ENCODE measurements around the gene KCND3.
"Not testable (repeated sequence)": the region's sequence is repeated elsewhere in the genome, so short reads cannot be mapped to it uniquely, and the experiment has no call there.

The KCND3 gene

DNA sequence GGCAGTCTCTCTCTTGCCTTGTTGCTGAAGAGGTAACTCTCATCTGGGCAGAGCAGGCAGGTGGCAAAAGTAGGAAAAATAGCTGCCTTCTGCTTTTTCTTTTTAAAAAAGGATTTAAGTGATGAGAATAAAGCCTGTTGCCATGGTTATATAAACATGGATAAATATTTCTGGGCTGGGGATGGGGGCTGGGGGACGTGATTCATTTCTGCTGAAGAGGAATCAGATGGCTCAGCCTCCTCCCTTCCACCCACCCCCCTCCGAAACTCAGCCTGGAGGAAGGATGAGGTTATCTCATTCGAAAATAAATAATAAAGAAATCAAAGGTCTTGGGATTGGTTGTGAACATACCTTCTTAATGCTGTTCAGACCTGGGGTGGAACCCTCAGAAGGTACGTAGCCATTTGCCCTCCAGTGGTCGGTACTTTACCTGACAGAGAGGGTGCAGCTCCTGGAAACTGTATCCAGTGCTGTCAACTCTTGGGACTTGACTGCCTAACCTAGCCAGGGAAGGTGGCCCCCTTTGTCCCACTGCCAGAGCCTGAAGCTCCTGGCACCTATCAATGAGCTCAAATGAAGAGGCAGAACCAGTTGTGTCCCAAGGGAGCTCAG, 246.4 kb downstream of the KCND3 start:
- no peak for TF ChIP-seq CTCF (IDR thresholded peaks at IDR 0.05; ENCODE audit: borderline replicate concordance, insufficient read depth, low read depth, low read length)
- H3K4me3 ChIP-seq (ENCODE audit: low read depth, low read length), result no peak overlapping the region

DNA sequence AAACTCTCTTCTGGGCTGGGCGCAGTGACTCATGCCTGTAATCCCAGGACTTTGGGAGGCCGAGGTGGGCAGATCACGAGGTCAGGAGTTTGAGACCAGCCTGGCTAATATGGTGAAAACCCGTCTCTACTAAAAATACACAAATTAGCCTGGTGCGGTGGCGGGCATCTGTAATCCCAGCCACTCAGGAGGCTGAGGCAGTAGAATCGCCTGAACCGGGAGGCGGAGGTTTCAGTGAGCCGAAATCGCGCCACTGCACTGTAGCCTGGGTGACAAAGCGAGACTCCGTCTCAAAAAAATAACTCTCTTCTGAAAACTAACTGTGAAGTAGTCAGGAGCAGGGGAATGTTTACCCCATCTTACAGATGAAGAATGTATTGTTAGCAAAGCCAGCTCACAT, 247.2 kb downstream of the KCND3 start:
- H3K4me3 ChIP-seq (ENCODE audit: low read depth, low read length), result not testable (repeated sequence)

GRCh38 chr1:111739925-111740765, 249.3 kb downstream of the KCND3 start:
- no peak for TF ChIP-seq CTCF (IDR thresholded peaks at IDR 0.05; ENCODE audit: borderline replicate concordance, insufficient read depth, low read depth, low read length)
- peak overlapping the region; percentile 52 for H3K4me3 ChIP-seq (ENCODE audit: low read depth, low read length)

GRCh38 chr1:111739194-111739924, 250.1 kb downstream of the KCND3 start, which contains the start of gene INKA2:
Gene INKA2, minus strand, starts transcription at chr1:111739395. Its CDS starts 153 bp downstream, at chr1:111739242.
- TF ChIP-seq CTCF (IDR thresholded peaks at IDR 0.05; ENCODE audit: borderline replicate concordance, insufficient read depth, low read depth, low read length), result no peak
- H3K4me3 ChIP-seq (ENCODE audit: low read depth, low read length), result peak within 1 kb of the TSS; percentile 52

DNA sequence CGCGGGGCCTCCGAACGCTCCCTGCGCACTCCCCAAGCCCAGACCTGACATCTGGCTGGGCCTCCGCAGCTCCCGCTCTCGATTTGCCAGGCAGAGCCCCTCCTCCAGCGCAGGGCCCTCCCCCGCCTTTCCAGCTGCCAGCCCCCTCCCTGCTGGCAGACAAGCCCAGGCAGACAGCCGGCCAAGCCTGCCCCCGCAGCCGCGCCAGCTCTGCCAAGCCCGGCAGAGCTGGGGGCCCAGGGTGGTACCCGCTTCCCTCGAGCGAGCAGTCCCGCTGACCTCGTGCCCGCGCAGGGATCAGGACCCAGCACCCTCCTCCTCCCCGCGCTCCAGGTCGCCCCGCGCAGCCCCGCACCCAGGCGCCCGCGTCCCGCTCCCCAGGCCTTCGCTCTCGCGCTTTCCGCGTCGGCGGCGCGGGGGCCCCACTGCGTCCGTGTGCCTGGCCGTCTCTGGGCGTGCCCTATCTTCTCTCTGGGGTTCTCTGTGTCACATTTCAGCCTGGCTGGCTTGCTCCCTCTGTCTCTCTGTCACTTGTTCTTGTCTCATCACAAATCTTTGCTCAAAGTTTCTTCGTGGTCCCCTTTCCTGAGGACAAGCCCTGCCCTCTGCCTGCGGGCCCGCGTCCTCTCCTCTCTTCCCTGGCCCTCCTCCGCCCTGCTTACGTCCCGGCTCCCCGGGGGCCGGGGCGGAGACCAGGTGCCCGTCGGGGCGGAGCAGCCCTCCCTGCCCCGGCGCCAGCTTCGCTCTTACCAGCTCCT, 250.9 kb downstream of the KCND3 start:
- no peak for TF ChIP-seq CTCF (IDR thresholded peaks at IDR 0.05; ENCODE audit: borderline replicate concordance, insufficient read depth, low read depth, low read length)
- H3K4me3 ChIP-seq (ENCODE audit: low read depth, low read length), result peak overlapping the region; percentile 52

- no peak for TF ChIP-seq CTCF (IDR thresholded peaks at IDR 0.05; ENCODE audit: borderline replicate concordance, insufficient read depth, low read depth, low read length)
- peak overlapping the region; percentile 52 for H3K4me3 ChIP-seq (ENCODE audit: low read depth, low read length)
These were observed 251.4 kb downstream of the KCND3 start for GRCh38 chr1:111738133-111738435.

All from GM12875 (cell line).